Common myeloid progenitor, CD34-positive (primary cell): Measurements from ENCODE around the gene TSPO.

ENCODE experiments used
- CTCF ChIA-PET: fragments of 350-600 bp; sonication (Branson Sonifier 250); formaldehyde crosslinking; loops from one replicate; lab custom pipeline; 2021; ENCODE audit warnings: antibody characterized with exemption; lab: Charles Lee
- POLR2A ChIA-PET: fragments of 350-600 bp; sonication (Branson Sonifier 250); formaldehyde crosslinking; loops from one replicate; lab custom pipeline; 2021; ENCODE audit warnings: antibody characterized with exemption; lab: Charles Lee
- DNase-seq, 3 donors: peaks; one replicate each; pipeline versions ENCODE4 v3.0.0 to v3.0.0-alpha.2; 2013
- H3K27ac ChIP-seq, 2 experiments: 1 replicate in 1 of 2; 2 replicates in 1 of 2; pipeline ENCODE4 v1.7.0; 2013; ENCODE audit warnings: inconsistent platforms in 2 of 2, low read length in 2 of 2, mild to moderate bottlenecking in 2 of 2, low read depth in 1 of 2, moderate library complexity in 1 of 2; ENCODE audit not compliant: severe bottlenecking in 2 of 2, insufficient read depth in 1 of 2, poor library complexity in 1 of 2
- H3K27me3 ChIP-seq, 5 experiments: replicated peaks in 2 of 5; 1 replicate in 3 of 5; 2 replicates in 2 of 5; pipeline versions ENCODE4 v1.6.1 to v1.7.0; 2013; ENCODE audit warnings: low read length in 4 of 5, mild to moderate bottlenecking in 2 of 5, moderate library complexity in 2 of 5, inconsistent platforms in 1 of 5; ENCODE audit not compliant: insufficient read depth in 5 of 5, control insufficient read depth in 4 of 5
- H3K36me3 ChIP-seq, 4 experiments: 1 replicate in 2 of 4; 2 replicates in 2 of 4; pipeline versions ENCODE4 v1.6.1 to v1.7.0; 2013; ENCODE audit warnings: low read length in 3 of 4, control low read depth in 1 of 4, mild to moderate bottlenecking in 1 of 4; ENCODE audit not compliant: control insufficient read depth in 4 of 4, insufficient read depth in 4 of 4
- H3K4me1 ChIP-seq, 4 experiments: 1 replicate in 3 of 4; 2 replicates in 1 of 4; pipeline versions ENCODE4 v1.6.1 to v1.7.1; 2013; ENCODE audit warnings: low read length in 3 of 4, mild to moderate bottlenecking in 3 of 4, control low read depth in 1 of 4, inconsistent platforms in 1 of 4, moderate library complexity in 1 of 4; ENCODE audit not compliant: control insufficient read depth in 4 of 4, insufficient read depth in 4 of 4; ENCODE audit errors: control extremely low read depth in 1 of 4
- H3K4me3 ChIP-seq, 7 experiments: 1 replicate in 4 of 7; 2 replicates in 3 of 7; pipeline versions ENCODE4 v1.5.1 to v1.7.0; 2013; ENCODE audit warnings: mild to moderate bottlenecking in 7 of 7, low read length in 6 of 7, moderate library complexity in 6 of 7, inconsistent platforms in 2 of 7, low read depth in 2 of 7, control low read depth in 1 of 7; ENCODE audit not compliant: insufficient read depth in 4 of 7, control insufficient read depth in 1 of 7; ENCODE audit errors: extremely low read depth in 1 of 7
- H3K9me3 ChIP-seq, 5 experiments: 1 replicate in 4 of 5; 2 replicates in 1 of 5; pipeline versions ENCODE4 v1.6.1 to v1.7.1; 2013; ENCODE audit warnings: low read length in 4 of 5, mild to moderate bottlenecking in 2 of 5, inconsistent platforms in 1 of 5, low read depth in 1 of 5, moderate library complexity in 1 of 5; ENCODE audit not compliant: control insufficient read depth in 4 of 5, insufficient read depth in 2 of 5; ENCODE audit errors: control extremely low read depth in 1 of 5
- WGBS: methylation state at CpG from one replicate; pipeline ENCODE4 v1.1.5; 2013; ENCODE audit not compliant: insufficient coverage; 5-methylcytosine and 5-hydroxymethylcytosine counted together

The TSPO gene

DNA sequence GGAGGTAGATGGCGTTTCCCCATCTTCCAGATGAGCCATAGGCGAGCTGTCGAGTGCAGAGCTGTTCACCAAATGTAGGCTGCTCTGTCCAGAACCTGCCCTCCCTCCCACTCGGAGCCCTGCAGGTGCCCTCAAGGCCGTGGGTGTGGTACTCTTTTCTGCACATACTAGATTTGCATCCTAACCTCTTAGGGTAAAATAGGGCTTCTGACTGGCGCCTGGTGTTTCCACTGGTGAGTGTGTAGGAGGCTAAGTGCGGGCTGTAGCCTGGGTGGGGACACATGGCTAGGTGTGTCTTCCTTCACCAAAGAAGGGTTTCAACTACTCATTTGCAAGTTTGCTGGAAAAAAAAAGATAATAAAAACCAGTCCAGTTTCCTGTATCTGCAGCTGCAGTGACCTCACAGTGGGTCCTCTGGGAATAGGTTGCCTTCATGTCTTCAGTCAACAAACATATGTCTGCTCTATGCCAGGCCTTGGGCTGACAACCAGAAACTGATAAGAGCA lies 32.4 kb upstream of the TSPO start:
- CTCF ChIA-PET = interaction anchor here (3.1 kb wide), 1 partner anchor 9 kb away, joined by 6 read pairs; the partner anchor contains the start of gene BIK
- DNase-seq = no peak
- H3K4me1 ChIP-seq = peaks cover 0 to 41% (median 14%) of the 10 kb centered on the region in 4 experiments

DNA sequence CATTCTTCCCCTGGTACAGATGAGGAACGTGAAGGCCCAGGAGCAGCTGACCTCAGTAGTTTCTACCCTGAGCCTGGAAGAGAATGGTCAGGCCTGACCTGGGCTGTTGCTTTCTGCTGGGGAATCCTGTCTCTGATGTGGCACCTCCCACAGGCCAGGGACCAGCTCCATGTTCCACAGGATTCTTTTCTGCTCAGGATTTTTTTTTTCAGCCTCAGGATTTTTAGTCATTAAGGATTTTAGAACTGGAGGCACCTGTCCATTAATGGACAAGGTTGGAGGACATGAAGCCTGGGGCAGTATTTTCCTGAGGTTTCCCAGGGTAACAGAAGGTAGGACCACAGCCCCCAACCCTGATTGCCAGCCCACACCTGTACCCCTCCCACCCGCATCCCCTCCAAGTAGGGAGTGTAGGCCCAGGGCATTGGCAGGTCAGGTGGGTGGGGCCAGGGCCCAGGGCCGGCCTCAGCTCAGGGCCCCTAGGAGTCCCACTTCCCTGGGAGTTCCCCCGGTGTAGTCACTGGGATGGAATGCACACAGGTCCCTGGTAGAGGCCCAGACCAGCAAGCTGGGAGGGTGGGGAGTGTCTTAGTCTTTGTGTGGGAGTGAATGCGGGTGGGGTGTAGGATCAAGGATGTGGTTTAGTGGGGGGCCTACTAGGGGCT lies 24.7 kb upstream of the TSPO start:
- no peak for DNase-seq
- H3K4me1 ChIP-seq = peaks cover 2 to 39% (median 33%) of the 10 kb centered on the region in 4 experiments
- CTCF ChIA-PET = interaction anchor here (1.0 to 1.8 kb wide), 3 partner anchors 11 to 103 kb away, joined by 3 to 5 read pairs (median 3); no protein-coding TSS in a partner anchor
- POLR2A ChIA-PET = interaction anchor here (0.6 to 0.7 kb wide), 2 partner anchors 10 to 797 kb away, joined by 3 read pairs; no protein-coding TSS in a partner anchor
- no peak overlapping the region for H3K27ac ChIP-seq
- 79% methylated on average over 2 of the region's 5 CpGs for WGBS
- peaks cover 2 to 8% (median 5%) of the 10 kb centered on the region in 4 experiments for H3K36me3 ChIP-seq
- no peaks in the 10 kb centered on the region for H3K9me3 ChIP-seq
- no peak overlapping the region for H3K4me3 ChIP-seq
- H3K27me3 ChIP-seq = no peaks in the 10 kb centered on the region

More for the DNA sequence above, 32.4 kb upstream of the TSPO start:
- POLR2A ChIA-PET = no interaction called here
- H3K27ac ChIP-seq = no peak overlapping the region
- no peaks in the 10 kb centered on the region for H3K9me3 ChIP-seq
- 89% methylated on average over 4 of the region's 7 CpGs for WGBS
- no peaks in the 10 kb centered on the region for H3K36me3 ChIP-seq
- no peak overlapping the region for H3K4me3 ChIP-seq
- no peaks in the 10 kb centered on the region for H3K27me3 ChIP-seq

DNA sequence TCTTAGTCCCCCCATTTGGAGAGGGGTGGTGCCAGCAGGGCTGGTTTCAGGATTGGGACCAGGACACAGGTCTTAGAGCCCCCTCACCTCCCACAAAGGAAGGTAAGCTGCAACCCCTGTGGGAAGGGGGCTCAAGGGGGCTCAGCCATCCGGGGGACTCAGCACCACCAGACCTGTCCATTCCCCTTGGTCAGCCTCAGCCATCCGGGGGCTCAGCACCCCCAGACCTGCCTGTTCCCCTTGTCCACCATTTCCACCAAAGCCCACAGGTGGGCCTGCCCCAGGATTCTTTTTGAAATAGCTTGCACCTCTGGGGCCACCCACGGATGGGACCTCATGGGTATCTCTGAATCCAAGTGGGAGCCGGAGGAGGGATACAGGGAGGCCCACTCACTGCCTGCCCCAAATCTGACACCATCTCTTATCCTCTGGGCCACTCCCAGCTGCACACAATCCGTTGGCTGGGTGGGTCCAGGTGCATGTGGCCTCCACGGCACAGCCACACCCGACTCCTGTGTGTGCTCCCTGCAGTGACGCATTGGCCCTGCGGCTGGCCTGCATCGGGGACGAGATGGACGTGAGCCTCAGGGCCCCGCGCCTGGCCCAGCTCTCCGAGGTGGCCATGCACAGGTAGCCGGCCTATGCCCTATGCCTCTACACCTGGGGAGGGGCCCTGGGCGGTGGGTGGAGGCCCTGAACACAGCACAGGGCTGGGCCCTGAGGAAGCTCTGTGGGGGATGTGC lies 24.0 kb upstream of the TSPO start:
- no peaks in the 10 kb centered on the region for H3K27me3 ChIP-seq
- CTCF ChIA-PET = interaction anchor here (0.9 to 1.8 kb wide), 4 partner anchors 11 to 102 kb away, joined by 3 to 5 read pairs (median 3); no protein-coding TSS in a partner anchor
- POLR2A ChIA-PET = no interaction called here
- H3K4me3 ChIP-seq = no peak overlapping the region
- no peaks in the 10 kb centered on the region for H3K9me3 ChIP-seq
- H3K27ac ChIP-seq = no peak overlapping the region
- H3K36me3 ChIP-seq = peaks cover 4 to 15% (median 11%) of the 10 kb centered on the region in 4 experiments
- DNase-seq = no peak
- WGBS = 93% methylated on average over 17 of the region's 17 CpGs
- H3K4me1 ChIP-seq = peaks cover 2 to 36% (median 33%) of the 10 kb centered on the region in 4 experiments

DNA sequence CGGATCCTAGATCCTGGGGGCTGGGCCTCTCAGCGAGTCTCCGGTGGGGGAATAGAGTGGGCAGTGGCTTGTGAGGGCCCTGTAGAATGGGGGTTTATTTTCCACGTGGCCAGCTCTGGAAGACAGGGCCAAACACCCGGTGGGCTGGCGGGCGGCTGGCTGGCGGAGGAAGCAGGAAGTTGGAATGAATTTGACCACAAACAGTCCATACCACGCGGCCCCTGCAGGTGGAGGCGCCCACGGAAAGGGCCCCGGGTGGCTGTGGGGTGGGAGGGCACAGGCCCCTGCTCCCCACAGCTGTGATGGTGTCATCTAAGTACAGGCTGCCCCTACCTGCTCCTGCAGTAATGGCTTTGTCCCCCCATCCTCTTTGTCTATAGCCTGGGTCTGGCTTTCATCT lies 23.2 kb upstream of the TSPO start:
- no peaks in the 10 kb centered on the region for H3K9me3 ChIP-seq
- POLR2A ChIA-PET = no interaction called here
- H3K36me3 ChIP-seq = peaks cover 4 to 22% (median 17%) of the 10 kb centered on the region in 4 experiments
- H3K27me3 ChIP-seq = no peaks in the 10 kb centered on the region
- no peak overlapping the region for H3K27ac ChIP-seq
- peak in 2 of 3 donors; percentile 54 to 70 for DNase-seq
- 3% methylated on average over 8 of the region's 13 CpGs for WGBS
- H3K4me3 ChIP-seq = peak overlapping the region in 2 of 7 experiments; percentile 11 to 33
- CTCF ChIA-PET = interaction anchor here (0.5 to 1.5 kb wide), 4 partner anchors 11 to 102 kb away, joined by 3 read pairs; no protein-coding TSS in a partner anchor
- H3K4me1 ChIP-seq = peaks cover 2 to 36% (median 33%) of the 10 kb centered on the region in 4 experiments

DNA sequence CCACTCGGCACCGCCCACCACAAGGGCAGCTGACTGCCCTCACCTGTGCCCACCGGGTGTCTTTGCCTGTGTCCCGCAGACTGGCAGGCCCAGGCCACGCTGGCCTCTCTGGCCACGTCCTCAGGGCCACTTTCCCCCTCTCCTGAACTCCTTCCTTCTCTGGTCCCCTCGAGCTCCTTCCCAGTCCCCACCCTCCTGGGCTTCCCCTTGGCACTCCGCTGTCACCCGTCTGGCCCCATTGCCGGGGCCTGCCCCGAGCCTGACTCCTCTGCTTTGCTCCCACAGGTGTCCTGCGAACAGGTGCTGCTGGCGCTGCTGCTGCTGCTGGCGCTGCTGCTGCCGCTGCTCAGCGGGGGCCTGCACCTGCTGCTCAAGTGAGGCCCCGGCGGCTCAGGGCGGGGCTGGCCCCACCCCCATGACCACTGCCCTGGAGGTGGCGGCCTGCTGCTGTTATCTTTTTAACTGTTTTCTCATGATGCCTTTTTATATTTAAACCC lies 22.4 kb upstream of the TSPO start:
- POLR2A ChIA-PET = no interaction called here
- H3K4me3 ChIP-seq = peak overlapping the region in 1 of 7 experiments; percentile 28
- H3K36me3 ChIP-seq = peaks cover 7 to 26% (median 20%) of the 10 kb centered on the region in 4 experiments
- H3K27ac ChIP-seq = no peak overlapping the region
- DNase-seq = peak in 1 of 3 donors; percentile 55
- 78% methylated on average over 16 of the region's 20 CpGs for WGBS
- no peaks in the 10 kb centered on the region for H3K27me3 ChIP-seq
- peaks cover 2 to 36% (median 33%) of the 10 kb centered on the region in 4 experiments for H3K4me1 ChIP-seq
- H3K9me3 ChIP-seq = no peaks in the 10 kb centered on the region
- CTCF ChIA-PET = no interaction called here

DNA sequence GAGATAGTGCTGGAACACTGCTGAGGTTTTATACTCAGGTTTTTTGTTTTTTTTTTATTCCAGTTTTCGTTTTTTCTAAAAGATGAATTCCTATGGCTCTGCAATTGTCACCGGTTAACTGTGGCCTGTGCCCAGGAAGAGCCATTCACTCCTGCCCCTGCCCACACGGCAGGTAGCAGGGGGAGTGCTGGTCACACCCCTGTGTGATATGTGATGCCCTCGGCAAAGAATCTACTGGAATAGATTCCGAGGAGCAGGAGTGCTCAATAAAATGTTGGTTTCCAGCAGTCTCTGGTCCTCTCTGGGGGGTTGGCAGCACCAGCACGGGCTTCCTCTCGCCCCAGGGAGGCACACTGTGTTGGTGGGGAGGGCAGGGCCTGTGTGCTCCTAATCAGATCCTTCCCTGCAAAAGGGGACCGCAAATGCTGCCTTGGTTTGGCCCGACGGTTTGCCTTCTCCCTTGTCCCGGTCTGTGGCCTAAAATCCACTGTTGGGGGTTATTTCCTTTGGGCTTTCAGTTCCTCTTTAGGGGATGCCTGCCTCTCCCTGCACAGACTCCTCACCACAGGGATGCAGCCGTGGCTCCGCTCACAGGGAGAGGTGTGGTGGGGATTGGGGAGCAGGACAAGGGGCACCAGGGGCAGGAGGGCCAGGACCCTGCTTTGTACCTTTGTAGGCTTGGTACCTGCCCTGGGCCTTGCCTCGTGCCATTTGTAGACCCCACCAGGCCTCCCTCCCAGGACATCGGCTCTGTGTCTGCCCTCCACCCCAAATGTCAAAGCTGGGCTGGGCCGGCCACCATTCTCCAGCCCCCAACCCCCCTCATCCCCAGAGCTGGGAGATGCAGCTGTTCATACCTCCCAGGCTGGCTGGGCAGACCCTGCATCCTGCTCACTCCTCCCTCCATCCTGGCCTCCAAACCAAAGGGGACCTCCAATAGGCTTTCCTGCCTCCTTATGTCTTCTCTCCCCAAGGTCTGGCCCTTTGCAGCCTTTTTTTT lies 21.6 kb upstream of the TSPO start:
- DNase-seq = no peak
- Histone ChIP-seq H3K9me3 (no peaks in the 10 kb centered on the region), H3K27ac (no peak overlapping the region), H3K27me3 (no peaks in the 10 kb centered on the region), H3K4me3 (no peak overlapping the region), H3K36me3 (peaks cover 9 to 33% (median 26%) of the 10 kb centered on the region in 4 experiments), H3K4me1 (peaks cover 2 to 36% (median 33%) of the 10 kb centered on the region in 4 experiments)
- ChIA-PET POLR2A (no interaction called here), CTCF (no interaction called here)
- 72% methylated on average over 12 of the region's 16 CpGs for WGBS
